Coronary artery (tissue), 2 donors: ENCODE results near the gene KIAA1328.

Source experiments
- DNase-seq: peaks from one replicate; pipeline ENCODE4 v3.0.0-alpha.2; 2017; ENCODE audit warnings: low spot score
- H3K27ac ChIP-seq, 2 donors: fragments of 200-600 bp; sonication (generic); one replicate each; pipeline ENCODE4 v1.5.1; 2016 to 2019
- H3K4me3 ChIP-seq: fragments of 200-600 bp; sonication (generic); 2 replicates; pipeline ENCODE4 v1.5.1; 2016; ENCODE audit warnings: mild to moderate bottlenecking, moderate library complexity
- CTCF ChIP-seq: fragments of 200-600 bp; sonication (generic); IDR thresholded peaks from one replicate; pipeline ENCODE4 v1.5.1; 2019; ENCODE audit warnings: antibody characterized with exemption

KIAA1328 gene

GRCh38 chr18:37275237-37275741, 446.4 kb downstream of the KIAA1328 start:
- no peak for DNase-seq
- no peak for TF ChIP-seq CTCF
- no peak overlapping the region for H3K27ac ChIP-seq

GRCh38 chr18:37276111-37276890, 447.4 kb downstream of the KIAA1328 start:
- no peak for DNase-seq
- no peak for TF ChIP-seq CTCF
- H3K4me3 ChIP-seq, result no peak overlapping the region
- H3K27ac ChIP-seq, result no peak overlapping the region

More at GRCh38 chr18:37275237-37275741, 446.4 kb downstream of the KIAA1328 start:
- no peak overlapping the region for H3K4me3 ChIP-seq

- DNase-seq, result no peak
These were observed 448.9 kb downstream of the KIAA1328 start for GRCh38 chr18:37277804-37278203.

More at GRCh38 chr18:37277804-37278203, 448.9 kb downstream of the KIAA1328 start:
- TF ChIP-seq CTCF, result no peak
- Histone ChIP-seq H3K27ac (no peak overlapping the region), H3K4me3 (no peak overlapping the region)
